ENCODE measurements around the gene P4HA2. TPM values are rescaled to one million over a fixed set of nuclear protein-coding genes. Genes with fewer than 3 reads are reported as not detected.

The P4HA2 gene
- total RNA-seq, 3 donors from 2014 or later: 21.8 to 34.8 (median 26.2) TPM

GRCh38 chr5:132202711-132203463 is 24.8 kb downstream of the P4HA2 start:
- Histone ChIP-seq H3K9me3 (no peaks in the 10 kb centered on the region), H3K4me3 (no peak overlapping the region), H3K36me3 (peaks cover 3% of the 10 kb centered on the region), H3K4me1 (no peaks in the 10 kb centered on the region), H3K27me3 (no peaks in the 10 kb centered on the region), H3K27ac (no peak overlapping the region)
- no peak for DNase-seq (ENCODE audit: low spot score in 2 of 2)
- intact Hi-C loops (cut with DNase I; ENCODE audit: low total_unique reads): no loop called here
- TF ChIP-seq CTCF (IDR thresholded peaks at IDR 0.05) (no peak), POLR2A (IDR thresholded peaks at IDR 0.05) (no peak), POLR2AphosphoS5 (IDR thresholded peaks at IDR 0.05) (no peak)

- H3K27me3 ChIP-seq: no peaks in the 10 kb centered on the region
- H3K27ac ChIP-seq: no peak overlapping the region
- TF ChIP-seq POLR2A (IDR thresholded peaks at IDR 0.05): no peak
- TF ChIP-seq POLR2AphosphoS5 (IDR thresholded peaks at IDR 0.05): no peak
- TF ChIP-seq CTCF (IDR thresholded peaks at IDR 0.05): no peak
- H3K9me3 ChIP-seq: no peaks in the 10 kb centered on the region
- peaks cover 3% of the 10 kb centered on the region for H3K36me3 ChIP-seq
- intact Hi-C loops (cut with DNase I; ENCODE audit: low total_unique reads): no loop called here
- H3K4me3 ChIP-seq: no peak overlapping the region
- DNase-seq (ENCODE audit: low spot score in 2 of 2): no peak
- no peaks in the 10 kb centered on the region for H3K4me1 ChIP-seq
These were observed 28.5 kb downstream of the P4HA2 start for GRCh38 chr5:132199116-132199680.

- no peaks in the 10 kb centered on the region for H3K27me3 ChIP-seq
- H3K9me3 ChIP-seq: no peaks in the 10 kb centered on the region
- H3K4me3 ChIP-seq: no peak overlapping the region
- no peak overlapping the region for H3K27ac ChIP-seq
- intact Hi-C loops (cut with DNase I; ENCODE audit: low total_unique reads): no loop called here
- H3K4me1 ChIP-seq: no peaks in the 10 kb centered on the region
- peaks cover 3% of the 10 kb centered on the region for H3K36me3 ChIP-seq
- no peak for DNase-seq (ENCODE audit: low spot score in 2 of 2)
- TF ChIP-seq POLR2A (IDR thresholded peaks at IDR 0.05) (no peak), POLR2AphosphoS5 (IDR thresholded peaks at IDR 0.05) (no peak), CTCF (IDR thresholded peaks at IDR 0.05) (no peak)
These were observed 29.1 kb downstream of the P4HA2 start for GRCh38 chr5:132198571-132198970.

- no peaks in the 10 kb centered on the region for H3K27me3 ChIP-seq
- no peak overlapping the region for H3K4me3 ChIP-seq
- H3K36me3 ChIP-seq: no peaks in the 10 kb centered on the region
- intact Hi-C loops (cut with DNase I; ENCODE audit: low total_unique reads): no loop called here
- no peak for DNase-seq (ENCODE audit: low spot score in 2 of 2)
- no peak for TF ChIP-seq POLR2A (IDR thresholded peaks at IDR 0.05)
- no peak for TF ChIP-seq CTCF (IDR thresholded peaks at IDR 0.05)
- no peak for TF ChIP-seq POLR2AphosphoS5 (IDR thresholded peaks at IDR 0.05)
- H3K4me1 ChIP-seq: no peaks in the 10 kb centered on the region
- H3K9me3 ChIP-seq: no peaks in the 10 kb centered on the region
- H3K27ac ChIP-seq: no peak overlapping the region
These were observed 31.9 kb downstream of the P4HA2 start for GRCh38 chr5:132195727-132196126.

GRCh38 chr5:132193165-132193694 is 34.4 kb downstream of the P4HA2 start:
- intact Hi-C loops (cut with DNase I; ENCODE audit: low total_unique reads): no loop called here
- TF ChIP-seq POLR2AphosphoS5 (IDR thresholded peaks at IDR 0.05) (no peak), CTCF (IDR thresholded peaks at IDR 0.05) (no peak), POLR2A (IDR thresholded peaks at IDR 0.05) (no peak)
- Histone ChIP-seq H3K27ac (no peak overlapping the region), H3K27me3 (no peaks in the 10 kb centered on the region), H3K9me3 (no peaks in the 10 kb centered on the region), H3K4me1 (no peaks in the 10 kb centered on the region), H3K36me3 (no peaks in the 10 kb centered on the region), H3K4me3 (no peak overlapping the region)
- DNase-seq (ENCODE audit: low spot score in 2 of 2): no peak
